Uterus (tissue), 2 donors: Measurements from ENCODE around the gene NUP54.

Source experiments
- POLR2A ChIP-seq, 2 donors: fragments of 450-650 bp; IDR thresholded peaks; one replicate each; pipeline ENCODE4 v1.6.1; 2016; ENCODE audit warnings: antibody characterized with exemption in 2 of 2, mild to moderate bottlenecking in 1 of 2, moderate library complexity in 1 of 2
- TF ChIP-seq, protein P1 (sequence below), 4 experiments: fragments of 200-600 bp in 2 of 4; fragments of 450-650 bp in 2 of 4; sonication (generic) in 2 of 4; IDR thresholded peaks; one replicate each; pipeline ENCODE4 v1.5.1; 2016 to 2019; ENCODE audit warnings: antibody characterized with exemption in 4 of 4, mild to moderate bottlenecking in 2 of 4, moderate library complexity in 1 of 4

DNA sequence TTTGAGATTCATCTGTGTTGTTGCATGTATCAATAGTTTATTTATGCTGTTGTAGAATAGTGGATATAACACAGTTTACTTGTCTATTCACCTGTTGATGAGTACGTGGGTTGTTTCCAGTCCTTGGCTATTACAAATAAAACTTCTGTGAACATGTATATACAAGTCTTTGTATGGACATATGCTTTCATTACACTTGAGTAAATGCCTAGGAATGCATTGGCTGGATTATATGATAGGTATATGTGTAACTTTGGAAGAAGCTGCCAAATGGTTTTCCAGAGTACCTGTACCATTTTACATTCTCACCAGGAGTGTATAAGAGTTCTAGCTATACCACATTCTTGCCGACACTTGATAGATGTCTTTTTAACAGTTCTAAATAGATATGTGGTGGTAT is 57.1 kb downstream of the NUP54 start:
- TF ChIP-seq, protein P1, sequence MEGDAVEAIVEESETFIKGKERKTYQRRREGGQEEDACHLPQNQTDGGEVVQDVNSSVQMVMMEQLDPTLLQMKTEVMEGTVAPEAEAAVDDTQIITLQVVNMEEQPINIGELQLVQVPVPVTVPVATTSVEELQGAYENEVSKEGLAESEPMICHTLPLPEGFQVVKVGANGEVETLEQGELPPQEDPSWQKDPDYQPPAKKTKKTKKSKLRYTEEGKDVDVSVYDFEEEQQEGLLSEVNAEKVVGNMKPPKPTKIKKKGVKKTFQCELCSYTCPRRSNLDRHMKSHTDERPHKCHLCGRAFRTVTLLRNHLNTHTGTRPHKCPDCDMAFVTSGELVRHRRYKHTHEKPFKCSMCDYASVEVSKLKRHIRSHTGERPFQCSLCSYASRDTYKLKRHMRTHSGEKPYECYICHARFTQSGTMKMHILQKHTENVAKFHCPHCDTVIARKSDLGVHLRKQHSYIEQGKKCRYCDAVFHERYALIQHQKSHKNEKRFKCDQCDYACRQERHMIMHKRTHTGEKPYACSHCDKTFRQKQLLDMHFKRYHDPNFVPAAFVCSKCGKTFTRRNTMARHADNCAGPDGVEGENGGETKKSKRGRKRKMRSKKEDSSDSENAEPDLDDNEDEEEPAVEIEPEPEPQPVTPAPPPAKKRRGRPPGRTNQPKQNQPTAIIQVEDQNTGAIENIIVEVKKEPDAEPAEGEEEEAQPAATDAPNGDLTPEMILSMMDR (IDR thresholded peaks at IDR 0.05) = no peak
- no peak for TF ChIP-seq POLR2A (IDR thresholded peaks at IDR 0.05)
